LNCaP clone FGC (cell line): ENCODE results near the gene CADM3.

Source experiments
- DNase-seq: peaks from one replicate; pipeline ENCODE4 v3.0.0-alpha.2; 2011; ENCODE audit warnings: low read depth
- H3K4me3 ChIP-seq: 2 replicates; pipeline ENCODE4 v1.5.1; 2011; ENCODE audit warnings: mild to moderate bottlenecking, low read depth, low read length, control low read depth
- TF ChIP-seq, protein P1 (sequence below): IDR thresholded peaks from 2 replicates; pipeline ENCODE4 v1.5.1; 2012; ENCODE audit warnings: mild to moderate bottlenecking; ENCODE audit not compliant: control insufficient read depth, insufficient read depth; ENCODE audit errors: extremely low read depth

Gene CADM3

DNA sequence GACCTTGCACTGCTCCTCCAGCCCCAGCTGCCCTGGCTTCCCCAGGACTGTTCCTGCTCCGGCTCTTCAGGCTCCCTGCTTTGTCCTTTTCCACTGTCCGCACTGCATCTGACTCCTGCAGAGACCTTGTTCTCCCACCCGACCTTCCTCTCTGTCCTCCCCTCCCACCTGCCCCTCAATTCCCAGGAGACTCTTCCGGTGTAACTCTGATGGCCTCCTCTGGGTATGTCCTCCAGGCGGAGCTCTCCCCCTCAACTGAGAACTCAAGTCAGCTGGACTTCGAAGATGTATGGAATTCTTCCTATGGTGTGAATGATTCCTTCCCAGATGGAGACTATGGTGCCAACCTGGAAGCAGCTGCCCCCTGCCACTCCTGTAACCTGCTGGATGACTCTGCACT is 33.8 kb downstream of the CADM3 start:
- no peak for DNase-seq
- H3K4me3 ChIP-seq: no peak overlapping the region
- TF ChIP-seq, protein P1, sequence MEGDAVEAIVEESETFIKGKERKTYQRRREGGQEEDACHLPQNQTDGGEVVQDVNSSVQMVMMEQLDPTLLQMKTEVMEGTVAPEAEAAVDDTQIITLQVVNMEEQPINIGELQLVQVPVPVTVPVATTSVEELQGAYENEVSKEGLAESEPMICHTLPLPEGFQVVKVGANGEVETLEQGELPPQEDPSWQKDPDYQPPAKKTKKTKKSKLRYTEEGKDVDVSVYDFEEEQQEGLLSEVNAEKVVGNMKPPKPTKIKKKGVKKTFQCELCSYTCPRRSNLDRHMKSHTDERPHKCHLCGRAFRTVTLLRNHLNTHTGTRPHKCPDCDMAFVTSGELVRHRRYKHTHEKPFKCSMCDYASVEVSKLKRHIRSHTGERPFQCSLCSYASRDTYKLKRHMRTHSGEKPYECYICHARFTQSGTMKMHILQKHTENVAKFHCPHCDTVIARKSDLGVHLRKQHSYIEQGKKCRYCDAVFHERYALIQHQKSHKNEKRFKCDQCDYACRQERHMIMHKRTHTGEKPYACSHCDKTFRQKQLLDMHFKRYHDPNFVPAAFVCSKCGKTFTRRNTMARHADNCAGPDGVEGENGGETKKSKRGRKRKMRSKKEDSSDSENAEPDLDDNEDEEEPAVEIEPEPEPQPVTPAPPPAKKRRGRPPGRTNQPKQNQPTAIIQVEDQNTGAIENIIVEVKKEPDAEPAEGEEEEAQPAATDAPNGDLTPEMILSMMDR: no peak

DNA sequence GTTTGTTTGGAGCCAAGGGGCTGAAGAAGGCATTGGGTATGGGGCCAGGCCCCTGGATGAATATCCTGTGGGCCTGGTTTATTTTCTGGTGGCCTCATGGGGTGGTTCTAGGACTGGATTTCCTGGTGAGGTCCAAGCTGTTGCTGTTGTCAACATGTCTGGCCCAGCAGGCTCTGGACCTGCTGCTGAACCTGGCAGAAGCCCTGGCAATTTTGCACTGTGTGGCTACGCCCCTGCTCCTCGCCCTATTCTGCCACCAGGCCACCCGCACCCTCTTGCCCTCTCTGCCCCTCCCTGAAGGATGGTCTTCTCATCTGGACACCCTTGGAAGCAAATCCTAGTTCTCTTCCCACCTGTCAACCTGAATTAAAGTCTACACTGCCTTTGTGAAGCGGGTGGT is 34.7 kb downstream of the CADM3 start:
- no peak for DNase-seq
- no peak overlapping the region for H3K4me3 ChIP-seq
- TF ChIP-seq, protein P1: no peak

DNA sequence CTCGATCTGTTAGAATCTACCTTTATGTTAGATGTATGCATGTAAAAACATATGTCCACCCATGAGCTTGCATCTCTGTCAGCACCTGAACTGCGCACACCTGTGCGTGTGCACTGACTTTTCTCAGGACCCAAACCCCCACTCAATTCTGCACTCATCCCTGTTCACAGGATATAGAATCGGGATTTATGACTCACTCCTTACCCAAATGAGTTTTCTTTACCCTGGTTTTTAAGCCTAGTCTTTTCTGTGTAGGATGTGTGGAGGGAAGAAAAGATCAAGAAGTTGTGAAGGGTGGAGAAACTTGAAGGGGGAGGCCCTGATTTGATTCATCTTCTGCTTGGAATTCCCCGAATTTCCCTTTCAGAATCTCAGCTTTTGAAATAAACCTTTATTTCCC is 35.7 kb downstream of the CADM3 start:
- no peak for DNase-seq
- TF ChIP-seq, protein P1: no peak
- H3K4me3 ChIP-seq: no peak overlapping the region

DNA sequence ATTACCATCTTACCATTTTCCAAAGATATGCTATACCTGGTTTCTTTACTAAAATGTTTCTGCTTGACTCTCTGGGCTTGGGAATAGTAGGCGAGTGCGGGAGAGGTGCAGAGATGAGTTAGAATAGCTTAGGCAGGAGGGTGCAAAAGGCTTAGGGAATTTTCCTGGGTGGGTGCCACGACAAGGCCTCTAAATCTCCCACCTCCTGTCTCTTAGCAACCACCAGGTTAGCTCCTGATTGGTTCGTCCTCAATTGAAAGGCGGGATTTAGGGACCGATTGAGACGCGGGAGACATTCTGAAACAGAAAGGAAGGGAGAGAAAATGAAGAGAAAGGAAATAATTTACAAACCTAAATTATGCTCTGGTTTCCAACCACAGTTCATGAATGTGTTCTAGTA is 36.4 kb downstream of the CADM3 start:
- TF ChIP-seq, protein P1: no peak
- no peak for DNase-seq
- H3K4me3 ChIP-seq: no peak overlapping the region

DNA sequence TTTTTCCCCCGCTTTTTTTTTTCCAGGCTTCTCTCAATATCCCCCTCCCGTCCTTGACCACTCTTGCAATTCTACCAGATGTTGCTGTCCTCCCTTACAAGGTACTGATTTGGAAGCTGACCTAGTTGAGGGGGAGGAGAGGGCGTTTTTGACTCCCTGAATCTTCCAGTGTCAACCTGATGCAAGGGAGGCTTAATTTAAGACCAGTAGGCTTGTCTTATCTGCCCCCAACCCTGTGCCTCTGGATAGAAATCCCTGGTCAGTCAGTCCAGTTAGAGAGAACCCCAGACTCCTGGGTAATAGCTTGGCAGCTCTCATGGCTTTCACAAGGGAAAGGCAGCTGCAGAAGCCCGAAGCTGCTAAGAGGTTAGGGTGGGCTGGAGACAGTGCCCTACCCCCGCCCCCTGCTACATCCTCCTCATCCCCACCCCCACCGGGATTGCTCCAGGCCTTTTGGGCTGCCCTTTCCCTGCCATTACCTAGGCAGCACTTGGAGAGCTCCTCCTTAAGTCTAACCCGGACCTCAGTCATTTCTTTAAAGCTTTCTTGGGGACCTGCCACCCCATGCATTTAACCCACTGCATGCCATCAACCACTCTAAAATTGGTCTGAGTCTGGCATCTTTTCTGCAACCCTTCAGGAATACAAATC is 36.9 kb downstream of the CADM3 start:
- no peak for DNase-seq
- TF ChIP-seq, protein P1: no peak
- H3K4me3 ChIP-seq: no peak overlapping the region

DNA sequence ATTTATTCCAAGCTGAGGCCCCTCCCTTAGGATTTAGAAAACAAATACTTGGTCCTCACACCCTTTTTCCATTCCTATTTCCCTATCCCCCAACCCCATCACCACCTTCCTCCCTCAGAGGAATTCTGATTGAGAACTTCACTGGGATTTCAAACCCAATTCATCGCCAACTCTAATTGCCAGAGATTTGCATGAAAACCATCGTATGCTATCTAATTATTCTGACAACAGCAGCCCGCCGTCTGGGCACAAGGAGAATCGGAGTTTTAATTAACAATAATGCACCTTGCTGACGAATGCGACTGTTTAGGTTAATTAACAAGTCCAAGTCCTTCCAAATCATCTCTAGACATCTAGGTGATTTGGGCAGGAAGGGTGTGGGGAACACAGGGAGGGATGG is 37.6 kb downstream of the CADM3 start:
- DNase-seq: no peak
- no peak overlapping the region for H3K4me3 ChIP-seq
- TF ChIP-seq, protein P1: no peak
